Tibial nerve (tissue), 4 donors: ENCODE measurements around the gene CDR2L.

Experiments used
- CTCF ChIP-seq, 5 experiments: fragments of 200-600 bp in 3 of 5; fragments of 450-650 bp in 2 of 5; sonication (generic) in 3 of 5; IDR thresholded peaks; one replicate each; pipeline ENCODE4 v1.5.1; 2016 to 2019; ENCODE audit warnings: antibody characterized with exemption in 5 of 5, mild to moderate bottlenecking in 3 of 5, moderate library complexity in 2 of 5
- EP300 ChIP-seq, 2 donors: sonication (generic); formaldehyde crosslinking; IDR thresholded peaks; one replicate each; pipeline ENCODE4 v1.6.1; 2017; ENCODE audit warnings: antibody characterized with exemption in 2 of 2, mild to moderate bottlenecking in 1 of 2
- POLR2A ChIP-seq, 2 donors: fragments of 450-650 bp; IDR thresholded peaks; one replicate each; pipeline ENCODE4 v1.6.1; 2017; ENCODE audit warnings: antibody characterized with exemption in 2 of 2, mild to moderate bottlenecking in 2 of 2, moderate library complexity in 2 of 2

GRCh38 chr17:74953134-74953687 is 34.2 kb upstream of the CDR2L start:
- TF ChIP-seq CTCF (IDR thresholded peaks at IDR 0.05): no peak
- no peak for TF ChIP-seq POLR2A (IDR thresholded peaks at IDR 0.05)
- no peak for TF ChIP-seq EP300 (IDR thresholded peaks at IDR 0.05)
